MG63 (cell line): Measurements from ENCODE around the gene MAD1L1. TPM values are rescaled to one million over a fixed set of nuclear protein-coding genes. Genes with fewer than 3 reads are reported as not detected.
A peak's percentile ranks its signal among the peaks of the same experiment; 100 is the strongest.

ENCODE experiments used
- DNase-seq: peaks from one replicate; pipeline ENCODE4 v3.0.0-alpha.2; 2020
- H3K27me3 ChIP-seq: fragments of 250-450 bp; sonication (Bioruptor Pico); 2 replicates; pipeline ENCODE4 v1.5.1; 2020; ENCODE audit warnings: mild to moderate bottlenecking, moderate library complexity
- H3K36me3 ChIP-seq: fragments of 250-450 bp; sonication (Bioruptor Pico); 2 replicates; pipeline ENCODE4 v1.5.1; 2020; ENCODE audit warnings: mild to moderate bottlenecking, moderate library complexity
- H3K4me3 ChIP-seq: fragments of 250-450 bp; sonication (Bioruptor Pico); 2 replicates; pipeline ENCODE4 v1.5.1; 2020; ENCODE audit warnings: mild to moderate bottlenecking, moderate library complexity
- H3K9me3 ChIP-seq: fragments of 250-450 bp; sonication (Bioruptor Pico); 2 replicates; pipeline ENCODE4 v1.5.1; 2020; ENCODE audit warnings: mild to moderate bottlenecking, moderate library complexity
- total RNA-seq: library from RNA; depleted of rRNA; stranded (reverse); fragments of >200 nt; shearing (Covaris generic); gene quantifications from 2 replicates; pipeline ENCODE4 v1.2.3, GENCODE V29; 2014; ENCODE audit warnings: low replicate concordance

The MAD1L1 gene
- total RNA-seq, 1 experiment from 2014 or later: 65.1 TPM

- no peak for DNase-seq
- Histone ChIP-seq H3K4me3 (no peak overlapping the region), H3K27me3 (no peaks in the 10 kb centered on the region), H3K9me3 (no peaks in the 10 kb centered on the region), H3K36me3 (peaks cover 3% of the 10 kb centered on the region)
Observed at GRCh38 chr7:2117646-2118045, 115.1 kb downstream of the MAD1L1 start.

DNA sequence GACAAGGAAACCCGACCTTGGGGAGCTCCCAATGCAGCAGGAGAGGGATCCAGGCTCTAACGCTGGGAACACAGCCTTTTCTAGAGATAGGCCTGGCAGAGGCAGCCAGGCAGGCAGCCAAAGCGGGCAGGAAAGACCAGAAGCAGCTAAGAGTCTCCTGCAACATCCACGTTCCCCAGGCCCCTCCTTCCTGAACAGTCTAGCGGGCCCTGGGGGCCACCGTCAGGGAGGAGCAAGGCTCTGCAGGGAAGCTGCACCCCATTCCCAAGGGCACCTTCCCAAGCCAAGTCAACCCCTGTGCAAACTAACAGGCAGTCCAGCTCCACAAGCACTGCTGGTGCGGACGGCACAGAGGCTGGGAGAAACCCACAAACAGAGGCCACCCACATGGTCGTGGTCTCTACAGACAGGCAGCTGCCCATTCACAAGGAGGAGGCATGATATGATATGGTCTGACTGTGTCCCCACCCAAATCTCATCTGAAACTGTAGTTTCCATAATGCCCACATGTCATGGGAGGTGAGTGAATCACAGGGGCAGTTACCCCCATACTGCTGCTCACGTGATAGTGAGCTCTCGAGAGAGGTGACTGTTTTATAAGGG, 115.7 kb downstream of the MAD1L1 start:
- no peaks in the 10 kb centered on the region for H3K9me3 ChIP-seq
- H3K4me3 ChIP-seq: no peak overlapping the region
- no peaks in the 10 kb centered on the region for H3K27me3 ChIP-seq
- peak; percentile 72 for DNase-seq
- H3K36me3 ChIP-seq: peaks cover 3% of the 10 kb centered on the region

DNA sequence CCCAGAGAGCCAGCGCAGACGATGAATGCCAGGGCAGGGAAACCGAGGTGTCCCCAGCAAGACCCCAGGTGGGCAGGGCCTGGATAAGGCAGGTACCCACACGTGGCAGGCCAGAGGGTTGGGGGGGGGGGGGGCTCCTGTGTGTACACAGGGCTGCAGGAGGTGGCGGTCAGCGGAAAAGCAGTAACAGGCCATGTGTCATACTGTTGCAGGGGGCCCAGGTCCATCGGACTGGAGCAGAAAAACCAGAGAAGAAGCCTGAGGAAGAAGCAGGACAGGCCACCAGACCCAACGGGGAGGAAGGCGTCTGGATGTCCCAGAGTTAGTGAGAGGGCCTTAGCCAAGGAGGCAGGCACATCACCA, 116.3 kb downstream of the MAD1L1 start:
- no peak overlapping the region for H3K4me3 ChIP-seq
- no peaks in the 10 kb centered on the region for H3K9me3 ChIP-seq
- H3K36me3 ChIP-seq: peaks cover 3% of the 10 kb centered on the region
- DNase-seq: no peak
- H3K27me3 ChIP-seq: no peaks in the 10 kb centered on the region

GRCh38 chr7:2115760-2116447, 116.8 kb downstream of the MAD1L1 start:
- H3K27me3 ChIP-seq: no peaks in the 10 kb centered on the region
- peaks cover 3% of the 10 kb centered on the region for H3K36me3 ChIP-seq
- H3K9me3 ChIP-seq: no peaks in the 10 kb centered on the region
- no peak overlapping the region for H3K4me3 ChIP-seq
- DNase-seq: peak; percentile 90

DNA sequence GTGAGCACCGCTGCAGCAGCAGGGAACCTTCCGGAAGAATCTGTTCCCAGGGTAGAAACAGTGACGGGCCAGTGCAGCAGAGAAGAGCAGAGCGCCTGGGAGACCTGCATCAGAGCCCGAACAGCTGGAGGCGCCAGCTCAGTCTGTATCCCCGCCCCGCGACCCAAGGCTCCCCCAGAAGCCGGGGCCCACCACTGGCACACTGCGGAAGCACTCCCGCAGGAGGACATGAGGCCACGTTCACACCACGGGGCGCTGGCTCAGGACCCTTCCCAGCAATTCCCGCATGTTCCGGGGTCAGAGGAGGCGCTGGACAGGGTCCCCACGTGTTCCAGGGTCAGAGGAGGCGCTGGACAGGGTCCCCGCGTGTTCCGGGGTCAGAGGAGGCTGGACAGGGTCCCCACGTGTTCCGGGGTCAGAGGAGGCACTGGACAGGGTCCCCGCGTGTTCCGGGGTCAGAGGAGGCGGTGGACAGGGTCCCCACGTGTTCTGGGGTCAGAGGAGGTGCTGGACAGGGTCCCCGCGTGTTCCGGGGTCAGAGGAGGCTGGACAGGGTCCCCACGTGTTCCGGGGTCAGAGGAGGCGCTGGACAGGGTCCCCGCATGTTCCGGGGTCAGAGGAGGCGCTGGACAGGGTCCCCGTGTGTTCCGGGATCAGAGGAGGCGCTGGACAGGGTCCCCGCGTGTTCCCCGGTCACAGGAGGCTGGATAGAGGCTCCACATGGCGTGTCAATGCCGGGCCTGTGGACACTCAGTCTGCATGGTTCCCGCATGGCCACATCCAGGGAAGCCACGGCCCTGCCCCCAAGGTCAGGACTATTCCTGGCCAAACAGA, 117.6 kb downstream of the MAD1L1 start:
- no peak for DNase-seq
- Histone ChIP-seq H3K27me3 (no peaks in the 10 kb centered on the region), H3K9me3 (no peaks in the 10 kb centered on the region), H3K4me3 (no peak overlapping the region), H3K36me3 (peaks cover 3% of the 10 kb centered on the region)

DNA sequence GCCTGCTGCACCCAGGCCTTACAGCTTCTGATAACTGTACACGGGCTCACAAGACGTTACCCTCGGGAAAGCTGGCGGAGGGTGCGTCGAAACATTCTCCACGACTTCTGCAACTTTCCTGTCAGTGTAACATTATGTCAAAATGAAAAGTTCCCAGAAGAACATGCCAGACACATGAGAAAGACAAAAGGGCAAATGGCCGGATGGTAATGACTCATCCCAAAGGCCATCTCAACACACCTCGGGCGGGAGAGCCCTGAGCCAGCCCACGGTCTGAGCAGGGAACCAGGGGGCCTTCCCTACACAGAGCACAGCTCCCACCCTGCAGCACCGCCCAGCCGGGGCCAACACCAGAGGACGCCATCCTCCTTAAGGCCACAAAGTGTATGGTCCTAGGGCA, 118.7 kb downstream of the MAD1L1 start:
- Histone ChIP-seq H3K9me3 (no peaks in the 10 kb centered on the region), H3K27me3 (no peaks in the 10 kb centered on the region), H3K4me3 (no peak overlapping the region), H3K36me3 (peaks cover 3% of the 10 kb centered on the region)
- peak; percentile 39 for DNase-seq

DNA sequence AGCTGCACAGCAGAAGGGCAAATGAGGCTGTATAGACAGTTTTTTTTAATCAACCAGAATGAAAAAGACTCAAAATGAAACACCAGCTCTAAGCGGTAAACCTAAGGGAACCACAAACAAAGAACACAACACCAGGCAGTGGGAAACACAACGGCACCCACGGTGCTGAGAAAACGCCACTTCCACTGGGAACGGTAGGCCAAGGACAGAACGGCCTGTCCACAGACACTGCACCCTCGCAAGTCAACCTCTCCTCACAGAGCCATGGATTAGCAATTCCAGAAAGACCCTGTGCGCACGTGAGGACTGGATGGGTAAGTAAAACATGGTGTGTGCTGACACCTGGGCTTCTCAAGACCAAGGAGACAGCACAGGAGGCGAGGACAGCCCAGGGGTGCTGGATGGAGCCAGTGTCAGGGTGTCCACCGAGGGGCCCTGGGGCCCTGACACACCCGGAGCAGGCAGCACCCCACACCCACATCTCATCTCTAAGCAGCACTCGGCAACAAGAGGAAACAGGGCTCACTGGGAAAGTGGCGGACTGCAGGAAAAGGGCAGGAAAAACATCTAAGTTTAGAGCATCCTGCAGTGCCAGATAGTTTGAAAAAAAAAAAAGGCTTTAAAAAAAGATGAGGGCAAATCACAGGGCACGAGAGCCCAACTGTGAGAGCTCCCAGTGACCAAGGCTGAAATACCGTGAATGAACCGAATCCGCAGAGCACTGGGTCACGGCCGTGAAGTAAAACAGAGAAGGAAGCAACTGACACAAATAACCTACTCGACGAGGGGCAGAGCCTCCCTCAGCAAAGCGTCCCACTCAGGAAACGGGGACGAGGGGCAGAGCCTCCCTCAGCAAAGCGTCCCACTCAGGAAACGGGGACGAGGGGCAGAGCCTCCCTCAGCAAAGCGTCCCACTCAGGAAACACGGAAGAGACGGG, 120.2 kb downstream of the MAD1L1 start:
- H3K4me3 ChIP-seq: no peak overlapping the region
- H3K27me3 ChIP-seq: no peaks in the 10 kb centered on the region
- H3K36me3 ChIP-seq: peaks cover 3% of the 10 kb centered on the region
- no peak for DNase-seq
- no peaks in the 10 kb centered on the region for H3K9me3 ChIP-seq

- no peak for DNase-seq
- Histone ChIP-seq H3K27me3 (no peaks in the 10 kb centered on the region), H3K9me3 (no peaks in the 10 kb centered on the region), H3K36me3 (peaks cover 3% of the 10 kb centered on the region), H3K4me3 (no peak overlapping the region)
Observed at GRCh38 chr7:2111568-2111967, 121.2 kb downstream of the MAD1L1 start.

DNA sequence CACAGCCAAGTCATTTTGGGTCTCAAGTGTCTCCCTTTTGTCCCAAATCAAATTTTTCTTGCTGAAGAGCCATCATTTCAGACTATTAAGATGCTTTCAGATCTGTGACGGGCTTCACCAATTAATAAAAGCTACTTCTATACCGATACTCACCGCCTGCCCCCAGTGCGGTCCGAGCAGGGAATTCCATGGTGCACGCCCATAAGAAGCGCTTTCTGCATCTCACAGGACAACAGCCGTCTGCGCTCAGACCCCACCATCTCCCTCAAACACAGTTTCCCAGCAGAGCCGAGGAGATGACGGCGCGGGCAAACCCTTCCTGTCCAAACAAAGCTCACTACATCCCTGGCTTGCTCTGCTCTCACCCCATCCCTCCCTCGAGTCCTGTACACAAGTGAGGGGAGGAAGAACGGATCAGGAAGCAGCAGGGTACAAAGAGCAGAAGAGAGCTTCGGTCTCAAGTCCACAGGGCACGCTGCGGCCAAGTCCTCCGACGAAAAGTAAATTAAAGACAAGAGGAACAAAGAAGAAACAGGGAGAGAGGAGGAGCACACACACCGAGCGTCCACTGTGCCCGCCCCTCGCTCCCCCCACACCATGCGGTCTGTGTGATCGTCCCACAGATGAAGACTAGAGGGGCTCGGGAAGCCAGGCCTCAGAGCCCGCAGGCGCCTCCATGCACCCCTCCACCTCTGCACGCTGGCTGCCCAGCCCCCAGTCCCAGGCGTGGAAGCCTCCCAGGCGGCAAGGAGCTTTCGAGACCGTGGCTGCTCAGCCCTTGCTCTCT, 121.9 kb downstream of the MAD1L1 start:
- DNase-seq: no peak

DNA sequence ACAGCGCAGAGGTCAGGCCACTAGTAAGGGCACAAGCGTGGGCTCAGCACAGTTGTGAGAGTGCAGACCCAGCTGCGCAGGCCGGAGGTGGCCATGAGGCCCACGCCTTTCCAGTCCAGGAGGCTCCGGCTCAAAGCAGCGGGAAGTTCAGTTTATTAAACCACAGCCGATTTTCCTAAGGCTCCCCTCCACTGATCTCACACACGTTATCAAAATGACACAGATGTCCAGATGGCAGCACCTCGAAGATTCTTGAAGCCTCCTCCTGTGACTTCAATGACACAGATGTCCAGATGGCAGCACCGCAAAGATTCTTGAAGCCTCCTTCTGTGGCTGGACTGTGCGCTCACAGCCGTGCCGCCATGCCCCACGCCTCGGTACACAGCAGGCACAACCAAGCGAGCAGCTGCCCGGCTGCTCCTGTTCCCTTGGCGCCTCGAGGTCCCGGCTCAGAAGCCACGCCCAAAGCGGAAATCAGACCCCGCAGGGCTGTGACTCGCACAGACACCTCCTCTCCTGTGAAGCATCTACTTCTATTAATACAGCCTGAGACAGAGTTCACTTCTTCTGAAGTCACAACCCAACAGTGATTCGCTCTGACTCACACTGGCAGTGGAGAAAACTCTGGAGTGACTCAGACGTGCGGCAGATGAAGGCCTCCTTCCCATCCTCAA, 122.7 kb downstream of the MAD1L1 start:
- peak; percentile 85 for DNase-seq
- Histone ChIP-seq H3K36me3 (peaks cover 3% of the 10 kb centered on the region), H3K9me3 (no peaks in the 10 kb centered on the region), H3K4me3 (no peak overlapping the region), H3K27me3 (no peaks in the 10 kb centered on the region)

More for the DNA sequence above, 121.9 kb downstream of the MAD1L1 start:
- Histone ChIP-seq H3K4me3 (no peak overlapping the region), H3K36me3 (peaks cover 3% of the 10 kb centered on the region), H3K9me3 (no peaks in the 10 kb centered on the region), H3K27me3 (no peaks in the 10 kb centered on the region)

- Histone ChIP-seq H3K27me3 (no peaks in the 10 kb centered on the region), H3K36me3 (no peaks in the 10 kb centered on the region; the same call in 1 of the 2 replicates), H3K9me3 (no peaks in the 10 kb centered on the region), H3K4me3 (no peak overlapping the region)
- no peak for DNase-seq
Observed at GRCh38 chr7:2109251-2109872, 123.4 kb downstream of the MAD1L1 start.

DNA sequence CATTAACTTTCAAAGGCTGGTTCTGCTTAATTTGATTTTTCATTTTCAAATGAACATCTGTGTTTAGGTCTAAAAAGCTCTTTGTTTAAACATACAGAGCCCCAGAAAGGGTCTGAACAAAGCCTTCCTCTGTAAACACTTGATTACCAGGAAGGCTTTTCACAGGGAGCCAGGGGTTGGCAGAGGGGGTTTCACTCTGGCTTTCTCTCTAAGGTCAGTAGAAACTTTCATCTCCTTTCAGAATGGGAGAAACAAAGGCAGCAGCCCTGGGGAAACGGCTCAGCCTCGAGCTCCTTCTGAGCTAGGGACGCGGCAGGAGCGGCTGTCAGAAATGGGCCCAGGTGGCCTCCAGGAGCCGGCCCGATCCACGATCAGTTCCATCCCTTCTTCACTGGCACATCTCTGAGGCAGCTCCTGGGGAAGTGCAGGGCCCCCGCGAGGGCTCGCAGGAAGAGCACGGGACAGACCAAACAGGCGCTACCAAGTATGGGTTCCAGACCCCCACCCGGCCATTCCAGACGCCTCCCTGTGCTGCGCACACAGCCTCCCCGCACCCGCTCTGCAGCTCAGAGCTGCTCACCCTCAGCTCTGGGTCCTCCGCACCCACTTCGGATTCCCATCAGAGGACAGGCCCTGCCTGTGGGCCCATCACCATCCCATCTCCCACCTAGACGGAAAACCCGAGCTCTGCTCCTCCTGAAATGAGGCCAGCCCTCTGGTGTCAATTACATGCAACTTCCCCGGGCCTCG, 124.1 kb downstream of the MAD1L1 start:
- Histone ChIP-seq H3K4me3 (no peak overlapping the region), H3K36me3 (no peaks in the 10 kb centered on the region), H3K9me3 (no peaks in the 10 kb centered on the region), H3K27me3 (no peaks in the 10 kb centered on the region)
- DNase-seq: no peak

DNA sequence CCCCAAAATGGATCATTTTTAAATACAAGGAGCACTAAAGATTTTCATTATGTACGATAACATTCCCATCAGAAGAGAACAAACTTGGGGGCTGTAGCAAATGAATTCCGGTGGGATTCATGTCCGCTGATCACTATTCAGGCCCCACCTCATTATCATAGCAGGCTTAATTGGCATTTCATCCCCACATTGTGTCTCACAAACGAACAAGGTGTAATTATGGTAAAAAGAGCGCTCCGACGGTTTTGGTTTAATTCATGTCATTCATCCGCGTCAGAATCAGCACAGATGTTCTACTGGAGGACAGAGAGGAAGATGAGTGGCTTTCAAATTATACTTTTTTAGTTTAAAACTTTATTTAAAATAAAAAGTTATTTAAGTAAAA, 124.7 kb downstream of the MAD1L1 start:
- H3K27me3 ChIP-seq: no peaks in the 10 kb centered on the region
- no peaks in the 10 kb centered on the region for H3K36me3 ChIP-seq
- H3K9me3 ChIP-seq: no peaks in the 10 kb centered on the region
- H3K4me3 ChIP-seq: no peak overlapping the region
- DNase-seq: no peak

GRCh38 chr7:2107386-2108070, 125.2 kb downstream of the MAD1L1 start:
- Histone ChIP-seq H3K4me3 (no peak overlapping the region), H3K36me3 (no peaks in the 10 kb centered on the region), H3K9me3 (no peaks in the 10 kb centered on the region), H3K27me3 (no peaks in the 10 kb centered on the region)
- peak; percentile 42 for DNase-seq
